H1 (cell line): Measurements from ENCODE around the gene PRLH. TPM values are rescaled to one million over a fixed set of nuclear protein-coding genes. Genes with fewer than 3 reads are reported as not detected.

Experiments
- CHD1 ChIP-seq: IDR thresholded peaks from 2 replicates; pipeline ENCODE4 v1.6.1; 2012; ENCODE audit warnings: low read depth, low read length, improper control_type of control experiment
- polyA plus RNA-seq, 7 experiments: library from polyadenylated mRNA; depleted of rRNA in 3 of 7; stranded (reverse) in 5 of 7; unstranded in 2 of 7; fragments of >200 nt in 5 of 7; fragments of 200-250 nt in 2 of 7; gene quantifications; 1 replicate in 5 of 7; 2 replicates in 1 of 7; 4 replicates in 1 of 7; pipeline versions ENCODE4 v1.2.1 to v1.2.3, GENCODE V29; 2011 to 2013; ENCODE audit warnings: missing spikeins in 2 of 7, mixed read lengths in 2 of 7
- total RNA-seq: library from RNA; stranded (reverse); fragmentation: NEBNext Ultra II Directional; extraction: Animal tissue kit (Norgen Biotek cat#: 25700); gene quantifications from 2 replicates; pipeline ENCODE4 v1.2.1, GENCODE V29; 2021
- TF ChIP-seq, protein P1 (sequence below): fragments of 300-600 bp; sonication (generic); IDR thresholded peaks from 2 replicates; pipeline ENCODE4 v1.7.1; 2012; ENCODE audit warnings: low read length, moderate library complexity, mild to moderate bottlenecking, inconsistent platforms; ENCODE audit not compliant: insufficient replicate concordance

Gene PRLH
- total and polyA plus RNA-seq, 2 of the 8 experiments (the other 6 are each of a cell fraction or from before 2014, with no cell fraction given), result not detected

GRCh38 chr2:237574467-237574866, 8.1 kb downstream of the PRLH start (continued):
- TF ChIP-seq, protein P1, sequence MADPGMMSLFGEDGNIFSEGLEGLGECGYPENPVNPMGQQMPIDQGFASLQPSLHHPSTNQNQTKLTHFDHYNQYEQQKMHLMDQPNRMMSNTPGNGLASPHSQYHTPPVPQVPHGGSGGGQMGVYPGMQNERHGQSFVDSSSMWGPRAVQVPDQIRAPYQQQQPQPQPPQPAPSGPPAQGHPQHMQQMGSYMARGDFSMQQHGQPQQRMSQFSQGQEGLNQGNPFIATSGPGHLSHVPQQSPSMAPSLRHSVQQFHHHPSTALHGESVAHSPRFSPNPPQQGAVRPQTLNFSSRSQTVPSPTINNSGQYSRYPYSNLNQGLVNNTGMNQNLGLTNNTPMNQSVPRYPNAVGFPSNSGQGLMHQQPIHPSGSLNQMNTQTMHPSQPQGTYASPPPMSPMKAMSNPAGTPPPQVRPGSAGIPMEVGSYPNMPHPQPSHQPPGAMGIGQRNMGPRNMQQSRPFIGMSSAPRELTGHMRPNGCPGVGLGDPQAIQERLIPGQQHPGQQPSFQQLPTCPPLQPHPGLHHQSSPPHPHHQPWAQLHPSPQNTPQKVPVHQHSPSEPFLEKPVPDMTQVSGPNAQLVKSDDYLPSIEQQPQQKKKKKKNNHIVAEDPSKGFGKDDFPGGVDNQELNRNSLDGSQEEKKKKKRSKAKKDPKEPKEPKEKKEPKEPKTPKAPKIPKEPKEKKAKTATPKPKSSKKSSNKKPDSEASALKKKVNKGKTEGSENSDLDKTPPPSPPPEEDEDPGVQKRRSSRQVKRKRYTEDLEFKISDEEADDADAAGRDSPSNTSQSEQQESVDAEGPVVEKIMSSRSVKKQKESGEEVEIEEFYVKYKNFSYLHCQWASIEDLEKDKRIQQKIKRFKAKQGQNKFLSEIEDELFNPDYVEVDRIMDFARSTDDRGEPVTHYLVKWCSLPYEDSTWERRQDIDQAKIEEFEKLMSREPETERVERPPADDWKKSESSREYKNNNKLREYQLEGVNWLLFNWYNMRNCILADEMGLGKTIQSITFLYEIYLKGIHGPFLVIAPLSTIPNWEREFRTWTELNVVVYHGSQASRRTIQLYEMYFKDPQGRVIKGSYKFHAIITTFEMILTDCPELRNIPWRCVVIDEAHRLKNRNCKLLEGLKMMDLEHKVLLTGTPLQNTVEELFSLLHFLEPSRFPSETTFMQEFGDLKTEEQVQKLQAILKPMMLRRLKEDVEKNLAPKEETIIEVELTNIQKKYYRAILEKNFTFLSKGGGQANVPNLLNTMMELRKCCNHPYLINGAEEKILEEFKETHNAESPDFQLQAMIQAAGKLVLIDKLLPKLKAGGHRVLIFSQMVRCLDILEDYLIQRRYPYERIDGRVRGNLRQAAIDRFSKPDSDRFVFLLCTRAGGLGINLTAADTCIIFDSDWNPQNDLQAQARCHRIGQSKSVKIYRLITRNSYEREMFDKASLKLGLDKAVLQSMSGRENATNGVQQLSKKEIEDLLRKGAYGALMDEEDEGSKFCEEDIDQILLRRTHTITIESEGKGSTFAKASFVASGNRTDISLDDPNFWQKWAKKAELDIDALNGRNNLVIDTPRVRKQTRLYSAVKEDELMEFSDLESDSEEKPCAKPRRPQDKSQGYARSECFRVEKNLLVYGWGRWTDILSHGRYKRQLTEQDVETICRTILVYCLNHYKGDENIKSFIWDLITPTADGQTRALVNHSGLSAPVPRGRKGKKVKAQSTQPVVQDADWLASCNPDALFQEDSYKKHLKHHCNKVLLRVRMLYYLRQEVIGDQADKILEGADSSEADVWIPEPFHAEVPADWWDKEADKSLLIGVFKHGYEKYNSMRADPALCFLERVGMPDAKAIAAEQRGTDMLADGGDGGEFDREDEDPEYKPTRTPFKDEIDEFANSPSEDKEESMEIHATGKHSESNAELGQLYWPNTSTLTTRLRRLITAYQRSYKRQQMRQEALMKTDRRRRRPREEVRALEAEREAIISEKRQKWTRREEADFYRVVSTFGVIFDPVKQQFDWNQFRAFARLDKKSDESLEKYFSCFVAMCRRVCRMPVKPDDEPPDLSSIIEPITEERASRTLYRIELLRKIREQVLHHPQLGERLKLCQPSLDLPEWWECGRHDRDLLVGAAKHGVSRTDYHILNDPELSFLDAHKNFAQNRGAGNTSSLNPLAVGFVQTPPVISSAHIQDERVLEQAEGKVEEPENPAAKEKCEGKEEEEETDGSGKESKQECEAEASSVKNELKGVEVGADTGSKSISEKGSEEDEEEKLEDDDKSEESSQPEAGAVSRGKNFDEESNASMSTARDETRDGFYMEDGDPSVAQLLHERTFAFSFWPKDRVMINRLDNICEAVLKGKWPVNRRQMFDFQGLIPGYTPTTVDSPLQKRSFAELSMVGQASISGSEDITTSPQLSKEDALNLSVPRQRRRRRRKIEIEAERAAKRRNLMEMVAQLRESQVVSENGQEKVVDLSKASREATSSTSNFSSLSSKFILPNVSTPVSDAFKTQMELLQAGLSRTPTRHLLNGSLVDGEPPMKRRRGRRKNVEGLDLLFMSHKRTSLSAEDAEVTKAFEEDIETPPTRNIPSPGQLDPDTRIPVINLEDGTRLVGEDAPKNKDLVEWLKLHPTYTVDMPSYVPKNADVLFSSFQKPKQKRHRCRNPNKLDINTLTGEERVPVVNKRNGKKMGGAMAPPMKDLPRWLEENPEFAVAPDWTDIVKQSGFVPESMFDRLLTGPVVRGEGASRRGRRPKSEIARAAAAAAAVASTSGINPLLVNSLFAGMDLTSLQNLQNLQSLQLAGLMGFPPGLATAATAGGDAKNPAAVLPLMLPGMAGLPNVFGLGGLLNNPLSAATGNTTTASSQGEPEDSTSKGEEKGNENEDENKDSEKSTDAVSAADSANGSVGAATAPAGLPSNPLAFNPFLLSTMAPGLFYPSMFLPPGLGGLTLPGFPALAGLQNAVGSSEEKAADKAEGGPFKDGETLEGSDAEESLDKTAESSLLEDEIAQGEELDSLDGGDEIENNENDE, result no peak
- TF ChIP-seq CHD1, result no peak
- TF ChIP-seq, all 59 proteins: peak for 0
